HCT116 (cell line): ENCODE data around the gene CDIP1. TPM values are rescaled to one million over a fixed set of nuclear protein-coding genes. Genes with fewer than 3 reads are reported as not detected.

Experiments
- ATAC-seq: fragments of 200-7000 bp; cut with Tn5 transposase; 2 replicates; pipeline ENCODE4 v1.9.1; 2020; ENCODE audit warnings: mild to moderate bottlenecking, moderate library complexity
- BruUV-seq: library from RNA; stranded (reverse); fragments of 400-500 nt; replicated peaks from 2 replicates; lab custom pipeline; 2021; lab: Mats Ljungman, UMichigan
- CTCF ChIA-PET: fragments of 300-600 bp; sonication (Branson Sonifier 250); formaldehyde crosslinking; loops from one replicate; lab custom pipeline; 2021; ENCODE audit warnings: antibody characterized with exemption; lab: Charles Lee
- POLR2A ChIA-PET: fragments of 300-600, 350-600 bp; sonication (Branson Sonifier 250); formaldehyde crosslinking; loops from one replicate; lab custom pipeline; 2021; ENCODE audit warnings: antibody characterized with exemption; lab: Charles Lee
- RAD21 ChIA-PET, 2 experiments: fragments of 300-600 bp; sonication (Branson Sonifier 250); formaldehyde crosslinking; loops; one replicate each; lab custom pipeline; 2023; ENCODE audit warnings: low total read pairs in 2 of 2; ENCODE audit not compliant: uncharacterized antibody in 2 of 2, unreplicated experiment in 2 of 2, low non-redundant PET in 1 of 2; lab: Charles Lee
- DNase-seq: peaks from one replicate; pipeline ENCODE4 v3.0.0-alpha.2; 2010; ENCODE audit warnings: low read depth, low spot score
- H2AFZ ChIP-seq: fragments of 200-600 bp; shearing (Covaris generic), sonication (generic); 2 replicates; pipeline ENCODE4 v1.6.1; 2017; ENCODE audit warnings: low read depth, mixed run types, mixed read lengths, antibody characterized with exemption, low read length; ENCODE audit not compliant: poor library complexity, severe bottlenecking
- H3K27ac ChIP-seq: 2 replicates; pipeline ENCODE4 v1.5.1; 2012; ENCODE audit warnings: low read depth, low read length
- H3K27me3 ChIP-seq: fragments of 200-600 bp; sonication (generic); 2 replicates; pipeline ENCODE4 v1.6.1; 2016; ENCODE audit warnings: mixed run types, low read length, mixed read lengths; ENCODE audit not compliant: insufficient read depth
- H3K36me3 ChIP-seq, 2 experiments: fragments of 200-500 bp in 1 of 2; fragments of 200-600 bp in 1 of 2; sonication (Bioruptor generic) in 1 of 2; sonication (generic) in 1 of 2; 2 replicates each; pipeline versions ENCODE4 v1.5.1 to v1.6.1; 2014 to 2016; ENCODE audit warnings: low read length in 2 of 2, inconsistent platforms in 1 of 2, mixed read lengths in 1 of 2, mixed run types in 1 of 2; ENCODE audit not compliant: insufficient read depth in 2 of 2, control insufficient read depth in 1 of 2
- H3K4me1 ChIP-seq, 2 experiments: fragments of 200-600 bp in 1 of 2; sonication (generic) in 1 of 2; 2 replicates each; pipeline versions ENCODE4 v1.5.1 to v1.6.1; 2012 to 2017; ENCODE audit warnings: low read length in 2 of 2, inconsistent platforms in 1 of 2, mild to moderate bottlenecking in 1 of 2, mixed read lengths in 1 of 2, mixed run types in 1 of 2, moderate library complexity in 1 of 2; ENCODE audit not compliant: insufficient read depth in 2 of 2, control insufficient read depth in 1 of 2
- H3K4me2 ChIP-seq: fragments of 200-600 bp; sonication (generic); 2 replicates; pipeline ENCODE4 v1.6.1; 2017; ENCODE audit warnings: mixed run types, low read length, mixed read lengths
- H3K4me3 ChIP-seq, 2 experiments: fragments of 200-600 bp in 1 of 2; sonication (generic) in 1 of 2; replicated peaks in 1 of 2; 2 replicates each; pipeline ENCODE4 v1.5.1; 2011 to 2016; ENCODE audit warnings: low read length in 2 of 2, control low read depth in 1 of 2, low read depth in 1 of 2, mild to moderate bottlenecking in 1 of 2, mixed read lengths in 1 of 2, mixed run types in 1 of 2
- H3K79me2 ChIP-seq: fragments of 200-600 bp; sonication (generic); 2 replicates; pipeline ENCODE4 v1.6.1; 2017; ENCODE audit warnings: mild to moderate bottlenecking, mixed run types, low read length, moderate library complexity, mixed read lengths; ENCODE audit not compliant: insufficient read depth
- H3K9ac ChIP-seq: fragments of 200-600 bp; sonication (generic); 2 replicates; pipeline ENCODE4 v1.6.1; 2016; ENCODE audit warnings: low read length, mixed read lengths
- H3K9me2 ChIP-seq: fragments of 200-600 bp; sonication (generic), shearing (Covaris generic); 2 replicates; pipeline ENCODE4 v1.6.1; 2017; ENCODE audit warnings: mixed run types, mild to moderate bottlenecking, moderate library complexity; ENCODE audit not compliant: insufficient read depth
- H3K9me3 ChIP-seq, 2 experiments: fragments of 200-500 bp in 1 of 2; fragments of 200-600 bp in 1 of 2; sonication (Bioruptor generic) in 1 of 2; sonication (generic) in 1 of 2; 2 replicates each; pipeline ENCODE4 v1.6.1; 2014 to 2017; ENCODE audit warnings: low read length in 2 of 2, mixed read lengths in 2 of 2, inconsistent platforms in 1 of 2, low read depth in 1 of 2, mild to moderate bottlenecking in 1 of 2, mixed run types in 1 of 2, moderate library complexity in 1 of 2; ENCODE audit not compliant: control insufficient read depth in 1 of 2, insufficient read depth in 1 of 2
- H4K20me1 ChIP-seq: fragments of 200-600 bp; sonication (generic), shearing (Covaris generic); 2 replicates; pipeline ENCODE4 v1.6.1; 2017; ENCODE audit warnings: mixed run types, mild to moderate bottlenecking, moderate library complexity; ENCODE audit not compliant: insufficient read depth
- CBX3 ChIP-seq: IDR thresholded peaks from 2 replicates; pipeline ENCODE4 v1.6.1; 2012; ENCODE audit warnings: low read depth
- CEBPB ChIP-seq: IDR thresholded peaks from 2 replicates; pipeline ENCODE4 v1.6.1; 2012; ENCODE audit warnings: low read depth
- EGR1 ChIP-seq: IDR thresholded peaks from 2 replicates; pipeline ENCODE4 v1.6.1; 2012; ENCODE audit warnings: low read depth
- FOSL1 ChIP-seq: IDR thresholded peaks from 2 replicates; pipeline ENCODE4 v1.6.1; 2012; ENCODE audit warnings: low read depth
- JUND ChIP-seq: IDR thresholded peaks from 2 replicates; pipeline ENCODE4 v1.6.1; 2012
- MAX ChIP-seq: IDR thresholded peaks from 2 replicates; pipeline ENCODE4 v1.6.1; 2012
- POLR2AphosphoS5 ChIP-seq: IDR thresholded peaks from 2 replicates; pipeline ENCODE4 v1.6.1; 2011; ENCODE audit warnings: mild to moderate bottlenecking, low read depth, low read length, moderate library complexity
- RAD21 ChIP-seq: IDR thresholded peaks from 2 replicates; pipeline ENCODE4 v1.6.1; 2012; ENCODE audit warnings: low read depth, mild to moderate bottlenecking
- SRF ChIP-seq: IDR thresholded peaks from 2 replicates; pipeline ENCODE4 v1.6.1; 2012; ENCODE audit warnings: low read depth
- TCF7L2 ChIP-seq: IDR thresholded peaks from 2 replicates; pipeline ENCODE4 v1.7.0; 2011; ENCODE audit warnings: borderline replicate concordance, inconsistent platforms; ENCODE audit not compliant: insufficient read depth, insufficient read length; ENCODE audit errors: extremely low read depth
- YY1 ChIP-seq: IDR thresholded peaks from 2 replicates; pipeline ENCODE4 v1.6.1; 2011; ENCODE audit warnings: low read length, low read depth, moderate library complexity, mild to moderate bottlenecking; ENCODE audit not compliant: insufficient replicate concordance; ENCODE audit errors: extremely low read depth
- ZFX ChIP-seq: fragments of 450-650 bp; IDR thresholded peaks from 2 replicates; pipeline ENCODE4 v1.6.1; 2017
- ZNF274 ChIP-seq: fragments of 200-500 bp; sonication (Bioruptor generic); IDR thresholded peaks from 2 replicates; pipeline ENCODE4 v1.6.1; 2014; ENCODE audit warnings: mild to moderate bottlenecking, low read depth, low read length, inconsistent platforms
- intact Hi-C: fragments of 100-400 bp; cut with micrococcal nuclease; formaldehyde crosslinking; loops from 2 replicates; pipeline ENCODE4 v1.10.0; 2022
- total RNA-seq: library from RNA; stranded (reverse); gene quantifications from one replicate; pipeline ENCODE4 v1.2.1, GENCODE V29; 2021; ENCODE audit not compliant: unreplicated experiment
- TF ChIP-seq, protein P1 (sequence below), 3 experiments: fragments of 200-600 bp in 1 of 3; sonication (generic) in 1 of 3; IDR thresholded peaks in 2 of 3; conservative IDR thresholded peaks in 1 of 3; 2 replicates each; pipeline ENCODE4 v1.5.1; 2012 to 2017; ENCODE audit warnings: low read depth in 2 of 3, low read length in 2 of 3, antibody characterized with exemption in 1 of 3, borderline replicate concordance in 1 of 3, control low read depth in 1 of 3, mild to moderate bottlenecking in 1 of 3, mixed read lengths in 1 of 3, mixed run types in 1 of 3, moderate library complexity in 1 of 3; ENCODE audit not compliant: insufficient read depth in 1 of 3

Gene CDIP1
- total RNA-seq, 1 experiment from 2014 or later = 7.2 TPM

GRCh38 chr16:4570086-4570485 is 31.5 kb upstream of the CDIP1 start (continued):
- no peak for TF ChIP-seq FOSL1
- TF ChIP-seq RAD21 = no peak
- no peak for TF ChIP-seq MAX
- no peak for TF ChIP-seq CBX3
- no peak for TF ChIP-seq ZFX
- no peak for TF ChIP-seq EGR1

GRCh38 chr16:4566144-4566543 is 27.6 kb upstream of the CDIP1 start:
- no peak overlapping the region for H3K4me3 ChIP-seq
- H3K27me3 ChIP-seq = no peaks in the 10 kb centered on the region
- H3K9me2 ChIP-seq = no peaks in the 10 kb centered on the region
- TF ChIP-seq CEBPB (no peak), JUND (no peak), SRF (no peak), YY1 (no peak), ZNF274 (no peak), POLR2AphosphoS5 (no peak), CBX3 (no peak), FOSL1 (no peak), TCF7L2 (no peak)
- TF ChIP-seq, protein P1, sequence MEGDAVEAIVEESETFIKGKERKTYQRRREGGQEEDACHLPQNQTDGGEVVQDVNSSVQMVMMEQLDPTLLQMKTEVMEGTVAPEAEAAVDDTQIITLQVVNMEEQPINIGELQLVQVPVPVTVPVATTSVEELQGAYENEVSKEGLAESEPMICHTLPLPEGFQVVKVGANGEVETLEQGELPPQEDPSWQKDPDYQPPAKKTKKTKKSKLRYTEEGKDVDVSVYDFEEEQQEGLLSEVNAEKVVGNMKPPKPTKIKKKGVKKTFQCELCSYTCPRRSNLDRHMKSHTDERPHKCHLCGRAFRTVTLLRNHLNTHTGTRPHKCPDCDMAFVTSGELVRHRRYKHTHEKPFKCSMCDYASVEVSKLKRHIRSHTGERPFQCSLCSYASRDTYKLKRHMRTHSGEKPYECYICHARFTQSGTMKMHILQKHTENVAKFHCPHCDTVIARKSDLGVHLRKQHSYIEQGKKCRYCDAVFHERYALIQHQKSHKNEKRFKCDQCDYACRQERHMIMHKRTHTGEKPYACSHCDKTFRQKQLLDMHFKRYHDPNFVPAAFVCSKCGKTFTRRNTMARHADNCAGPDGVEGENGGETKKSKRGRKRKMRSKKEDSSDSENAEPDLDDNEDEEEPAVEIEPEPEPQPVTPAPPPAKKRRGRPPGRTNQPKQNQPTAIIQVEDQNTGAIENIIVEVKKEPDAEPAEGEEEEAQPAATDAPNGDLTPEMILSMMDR (IDR thresholded peaks at IDR 0.05 in 2 of 3, conservative IDR thresholded peaks at IDR 0.05 in 1 of 3; ENCODE audit: borderline replicate concordance in 1 of 3, insufficient read depth in 1 of 3, low read depth in 2 of 3, low read length in 2 of 3) = no peak
- ChIA-PET RAD21 (no interaction called here), POLR2A (no interaction called here), CTCF (no interaction called here)
- H4K20me1 ChIP-seq = no peaks in the 10 kb centered on the region
- no peak overlapping the region for H3K4me2 ChIP-seq
- ATAC-seq (no peak), DNase-seq (no peak)
- H2AFZ ChIP-seq = no peak overlapping the region
- no peaks in the 10 kb centered on the region for H3K9me3 ChIP-seq
- intact Hi-C loops = no loop called here
- H3K36me3 ChIP-seq = no peaks in the 10 kb centered on the region
- no peaks in the 10 kb centered on the region for H3K4me1 ChIP-seq
- no peaks in the 10 kb centered on the region for H3K79me2 ChIP-seq
- H3K9ac ChIP-seq = no peak overlapping the region
- no TSS peak for BruUV-seq
- no peak overlapping the region for H3K27ac ChIP-seq
